ENCODE results near the gene PAQR7.

DNA sequence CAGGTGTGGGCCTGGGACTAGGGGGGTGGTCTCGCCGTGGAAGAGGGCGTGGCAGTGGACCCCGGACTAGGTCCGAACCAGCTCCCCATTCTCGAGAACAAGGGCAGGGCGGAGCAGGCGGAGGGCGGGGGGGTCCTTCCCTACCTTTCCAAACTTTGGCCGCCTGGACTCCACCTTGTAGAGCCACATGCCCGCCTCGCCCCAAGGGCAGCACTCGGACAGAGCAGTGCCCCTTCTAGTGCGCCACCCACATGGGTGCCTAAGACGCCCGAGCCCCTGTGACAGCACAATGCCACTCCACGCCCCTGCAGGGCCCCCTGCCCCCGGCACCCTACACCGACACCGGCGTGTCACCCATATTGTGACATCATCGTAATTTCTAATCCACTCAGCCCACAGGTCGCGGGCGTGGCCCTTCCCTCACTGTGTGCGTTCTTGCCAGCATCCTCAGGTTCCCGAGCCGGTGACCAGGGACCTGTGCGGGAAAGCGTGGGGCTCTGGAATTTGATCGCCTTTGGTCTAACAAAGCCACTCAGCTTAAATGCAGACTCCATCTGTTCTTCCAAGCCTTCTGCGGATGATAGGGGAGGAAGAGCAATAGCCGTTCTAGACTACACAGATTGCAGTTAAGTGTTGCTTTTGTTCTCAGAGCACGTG is 31.3 kb upstream of the PAQR7 start:
- TF ChIP-seq, protein P1, sequence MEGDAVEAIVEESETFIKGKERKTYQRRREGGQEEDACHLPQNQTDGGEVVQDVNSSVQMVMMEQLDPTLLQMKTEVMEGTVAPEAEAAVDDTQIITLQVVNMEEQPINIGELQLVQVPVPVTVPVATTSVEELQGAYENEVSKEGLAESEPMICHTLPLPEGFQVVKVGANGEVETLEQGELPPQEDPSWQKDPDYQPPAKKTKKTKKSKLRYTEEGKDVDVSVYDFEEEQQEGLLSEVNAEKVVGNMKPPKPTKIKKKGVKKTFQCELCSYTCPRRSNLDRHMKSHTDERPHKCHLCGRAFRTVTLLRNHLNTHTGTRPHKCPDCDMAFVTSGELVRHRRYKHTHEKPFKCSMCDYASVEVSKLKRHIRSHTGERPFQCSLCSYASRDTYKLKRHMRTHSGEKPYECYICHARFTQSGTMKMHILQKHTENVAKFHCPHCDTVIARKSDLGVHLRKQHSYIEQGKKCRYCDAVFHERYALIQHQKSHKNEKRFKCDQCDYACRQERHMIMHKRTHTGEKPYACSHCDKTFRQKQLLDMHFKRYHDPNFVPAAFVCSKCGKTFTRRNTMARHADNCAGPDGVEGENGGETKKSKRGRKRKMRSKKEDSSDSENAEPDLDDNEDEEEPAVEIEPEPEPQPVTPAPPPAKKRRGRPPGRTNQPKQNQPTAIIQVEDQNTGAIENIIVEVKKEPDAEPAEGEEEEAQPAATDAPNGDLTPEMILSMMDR (IDR thresholded peaks at IDR 0.05; ENCODE audit: poor library complexity, severe bottlenecking) = no peak
- TF ChIP-seq EP300 (conservative IDR thresholded peaks at IDR 0.05; ENCODE audit: poor library complexity, severe bottlenecking) = no peak
- TF ChIP-seq, protein P2, sequence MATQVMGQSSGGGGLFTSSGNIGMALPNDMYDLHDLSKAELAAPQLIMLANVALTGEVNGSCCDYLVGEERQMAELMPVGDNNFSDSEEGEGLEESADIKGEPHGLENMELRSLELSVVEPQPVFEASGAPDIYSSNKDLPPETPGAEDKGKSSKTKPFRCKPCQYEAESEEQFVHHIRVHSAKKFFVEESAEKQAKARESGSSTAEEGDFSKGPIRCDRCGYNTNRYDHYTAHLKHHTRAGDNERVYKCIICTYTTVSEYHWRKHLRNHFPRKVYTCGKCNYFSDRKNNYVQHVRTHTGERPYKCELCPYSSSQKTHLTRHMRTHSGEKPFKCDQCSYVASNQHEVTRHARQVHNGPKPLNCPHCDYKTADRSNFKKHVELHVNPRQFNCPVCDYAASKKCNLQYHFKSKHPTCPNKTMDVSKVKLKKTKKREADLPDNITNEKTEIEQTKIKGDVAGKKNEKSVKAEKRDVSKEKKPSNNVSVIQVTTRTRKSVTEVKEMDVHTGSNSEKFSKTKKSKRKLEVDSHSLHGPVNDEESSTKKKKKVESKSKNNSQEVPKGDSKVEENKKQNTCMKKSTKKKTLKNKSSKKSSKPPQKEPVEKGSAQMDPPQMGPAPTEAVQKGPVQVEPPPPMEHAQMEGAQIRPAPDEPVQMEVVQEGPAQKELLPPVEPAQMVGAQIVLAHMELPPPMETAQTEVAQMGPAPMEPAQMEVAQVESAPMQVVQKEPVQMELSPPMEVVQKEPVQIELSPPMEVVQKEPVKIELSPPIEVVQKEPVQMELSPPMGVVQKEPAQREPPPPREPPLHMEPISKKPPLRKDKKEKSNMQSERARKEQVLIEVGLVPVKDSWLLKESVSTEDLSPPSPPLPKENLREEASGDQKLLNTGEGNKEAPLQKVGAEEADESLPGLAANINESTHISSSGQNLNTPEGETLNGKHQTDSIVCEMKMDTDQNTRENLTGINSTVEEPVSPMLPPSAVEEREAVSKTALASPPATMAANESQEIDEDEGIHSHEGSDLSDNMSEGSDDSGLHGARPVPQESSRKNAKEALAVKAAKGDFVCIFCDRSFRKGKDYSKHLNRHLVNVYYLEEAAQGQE (IDR thresholded peaks at IDR 0.05; ENCODE audit: borderline replicate concordance) = peak; percentile 27
- no peak for TF ChIP-seq POLR2AphosphoS5 (IDR thresholded peaks at IDR 0.05)
